ENCODE measurements around the gene AP3S1.

AP3S1 gene

DNA sequence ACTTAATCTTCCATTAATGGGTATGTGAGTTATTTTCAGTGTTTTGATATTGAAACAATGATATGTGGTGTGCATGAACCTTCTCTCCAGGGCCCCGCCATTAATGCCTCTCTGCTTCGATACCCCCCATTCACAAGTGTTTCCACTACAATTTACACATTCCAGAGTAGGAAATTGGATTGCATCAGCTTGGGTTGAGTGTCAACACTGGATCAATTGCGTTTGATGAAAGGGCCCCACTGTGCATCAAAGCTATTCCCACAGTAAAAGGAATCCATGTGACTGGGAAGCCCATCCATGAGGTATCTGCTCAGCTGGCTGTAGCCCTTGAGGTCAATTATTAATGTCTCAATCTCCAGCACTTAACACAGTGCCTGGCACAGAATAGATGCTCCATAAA, 102.8 kb downstream of the AP3S1 start:
- no peak for DNase-seq

GRCh38 chr5:115946655-115947054, 104.9 kb downstream of the AP3S1 start:
- no peak for DNase-seq

DNA sequence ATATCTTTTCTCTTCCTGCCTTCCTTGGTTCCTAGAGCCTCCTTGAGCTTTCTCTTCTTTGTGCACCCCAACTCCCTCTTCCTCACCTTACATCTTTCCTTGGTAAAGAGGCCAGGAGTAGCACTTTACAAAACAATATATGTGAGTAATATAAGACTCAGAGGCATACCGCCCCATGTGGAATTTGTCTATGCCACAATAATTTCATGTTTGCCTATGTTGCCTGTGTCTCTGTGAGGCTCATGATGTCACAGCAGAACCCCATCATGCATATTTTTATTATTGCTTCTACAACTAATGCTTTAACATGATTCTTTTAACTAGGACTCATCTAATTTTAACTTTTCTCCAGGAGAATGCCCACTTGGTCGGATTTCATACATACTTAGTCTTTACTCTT, 105.5 kb downstream of the AP3S1 start:
- no peak for DNase-seq

- no peak for DNase-seq
These were observed 106.4 kb downstream of the AP3S1 start for GRCh38 chr5:115948091-115948534.

DNA sequence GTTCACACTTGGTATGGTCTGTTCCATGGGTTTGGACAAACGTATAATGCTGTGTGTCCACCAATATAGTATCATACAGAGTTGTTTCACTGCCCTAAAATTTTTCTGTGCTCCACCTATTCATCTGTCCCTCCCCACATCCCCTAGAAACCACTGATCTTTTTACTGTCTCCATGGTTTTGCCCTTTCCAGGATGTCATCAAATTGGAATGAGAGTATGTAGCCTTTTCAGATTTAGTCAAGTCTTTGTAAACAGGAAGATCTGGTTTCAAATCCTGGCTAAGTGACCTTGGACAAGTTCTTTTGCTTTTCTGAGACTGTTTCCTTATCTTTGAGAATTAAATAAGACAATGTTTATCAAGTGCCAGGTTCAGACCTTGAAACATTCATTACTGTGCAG, 107.4 kb downstream of the AP3S1 start:
- DNase-seq, result no peak

- no peak for DNase-seq
These were observed 110.9 kb downstream of the AP3S1 start for GRCh38 chr5:115952588-115952987.

- DNase-seq, result no peak
These were observed 112.4 kb downstream of the AP3S1 start for GRCh38 chr5:115954144-115954543.

GRCh38 chr5:115956957-115957356, 115.2 kb downstream of the AP3S1 start:
- no peak for DNase-seq

DNA sequence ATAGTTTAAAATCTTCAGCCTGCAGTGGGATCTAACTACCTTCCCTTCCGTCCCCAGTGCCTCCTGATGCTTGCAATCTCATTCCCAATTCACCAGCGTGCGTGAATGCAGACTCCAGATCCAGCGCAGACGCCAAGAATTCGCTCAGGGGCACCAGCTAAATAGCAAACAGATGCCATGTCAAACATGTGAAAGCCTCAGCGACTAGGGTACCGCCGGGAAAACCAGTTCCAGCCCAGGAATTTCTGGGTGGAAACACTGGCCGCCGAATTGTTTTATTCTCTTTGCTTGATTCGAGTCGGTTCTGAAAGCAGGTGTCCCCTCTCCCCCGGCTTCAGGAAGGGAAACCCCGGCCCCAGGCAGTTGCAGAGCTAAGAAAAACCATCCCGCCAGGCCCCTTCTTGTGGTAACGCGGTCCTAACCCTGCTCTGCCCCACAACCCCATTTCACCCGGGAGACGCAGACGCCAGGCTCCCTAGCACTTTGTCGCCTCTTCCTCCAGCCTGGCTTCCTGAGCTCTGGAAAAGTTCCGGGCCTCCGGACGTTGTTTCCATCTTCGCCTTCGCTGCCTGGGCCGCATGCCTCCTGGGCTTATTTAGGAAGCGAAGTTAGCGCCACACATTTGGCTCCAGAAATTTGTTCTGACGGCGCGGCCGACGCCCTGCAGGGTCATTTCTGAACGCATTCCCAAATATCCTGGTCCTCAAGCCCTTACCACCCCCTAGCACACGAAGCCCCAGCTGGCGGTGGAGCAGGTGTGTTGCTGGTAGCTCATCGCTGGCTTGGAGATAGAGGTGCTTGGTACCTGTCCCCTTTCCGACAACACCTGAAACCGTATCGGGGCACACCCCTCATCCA, 119.9 kb downstream of the AP3S1 start:
- DNase-seq, result peak; percentile 14

DNA sequence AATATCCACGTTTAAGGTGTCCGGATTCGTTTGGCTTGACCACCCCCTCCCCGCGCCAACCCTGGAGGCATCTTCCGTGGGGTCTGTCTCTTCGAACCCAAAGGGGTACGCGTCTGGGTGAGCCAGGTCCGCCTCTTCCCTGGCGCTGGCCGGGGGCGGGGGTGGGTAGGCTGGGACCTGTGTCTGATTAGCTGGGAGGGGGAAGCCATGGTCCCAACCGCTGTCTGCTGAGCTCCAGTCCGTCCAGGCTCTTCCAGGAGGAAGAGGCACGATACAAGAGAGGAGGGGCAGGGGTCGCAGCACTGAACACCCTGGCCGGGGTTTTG, 120.5 kb downstream of the AP3S1 start, which contains the start of gene LVRN:
LVRN (plus strand) TSS at position 237 of the 326 bp plus-strand sequence. CDS start 143 bp downstream, outside the sequence.
- no peak for DNase-seq

DNA sequence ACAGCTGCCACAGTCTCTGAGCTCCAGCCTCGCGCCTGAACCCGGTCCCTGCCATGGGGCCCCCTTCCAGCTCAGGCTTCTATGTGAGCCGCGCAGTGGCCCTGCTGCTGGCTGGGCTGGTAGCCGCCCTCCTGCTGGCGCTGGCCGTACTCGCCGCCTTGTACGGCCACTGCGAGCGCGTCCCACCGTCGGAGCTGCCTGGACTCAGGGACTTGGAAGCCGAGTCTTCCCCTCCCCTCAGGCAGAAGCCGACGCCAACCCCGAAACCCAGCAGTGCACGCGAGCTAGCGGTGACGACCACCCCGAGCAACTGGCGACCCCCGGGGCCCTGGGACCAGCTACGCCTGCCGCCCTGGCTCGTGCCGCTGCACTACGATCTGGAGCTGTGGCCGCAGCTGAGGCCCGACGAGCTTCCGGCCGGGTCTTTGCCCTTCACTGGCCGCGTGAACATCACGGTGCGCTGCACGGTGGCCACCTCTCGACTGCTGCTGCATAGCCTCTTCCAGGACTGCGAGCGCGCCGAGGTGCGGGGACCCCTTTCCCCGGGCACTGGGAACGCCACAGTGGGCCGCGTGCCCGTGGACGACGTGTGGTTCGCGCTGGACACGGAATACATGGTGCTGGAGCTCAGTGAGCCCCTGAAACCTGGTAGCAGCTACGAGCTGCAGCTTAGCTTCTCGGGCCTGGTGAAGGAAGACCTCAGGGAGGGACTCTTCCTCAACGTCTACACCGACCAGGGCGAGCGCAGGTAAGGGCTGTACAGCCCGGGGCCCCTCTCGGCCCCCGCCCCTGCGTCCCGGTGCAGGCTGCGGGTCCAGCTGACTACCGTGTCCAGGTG, 121.0 kb downstream of the AP3S1 start:
- DNase-seq, result no peak

GRCh38 chr5:115963566-115963965, 121.8 kb downstream of the AP3S1 start:
- DNase-seq, result no peak

Data from activated T-cell treated with anti-CD3 and anti-CD28 coated beads, Interleukin-2, amount 50 U/mL, for 1 hour (primary cell).